OCI-LY7 (cell line): ENCODE results near the gene ARHGAP18.

Experiments
- EZH2phosphoT487 ChIP-seq: fragments of 200-600 bp; sonication (generic); IDR thresholded peaks from 2 replicates; pipeline ENCODE4 v1.6.1; 2018; ENCODE audit warnings: low read depth, borderline replicate concordance, mild to moderate bottlenecking, mixed run types, antibody characterized with exemption, low read length, moderate library complexity, mixed read lengths
- TF ChIP-seq, protein P1 (sequence below): fragments of 200-600 bp; sonication (generic); conservative IDR thresholded peaks from 2 replicates; pipeline ENCODE4 v1.5.1; 2014; ENCODE audit warnings: mild to moderate bottlenecking, antibody characterized with exemption, low read length, moderate library complexity, mixed read lengths

DNA sequence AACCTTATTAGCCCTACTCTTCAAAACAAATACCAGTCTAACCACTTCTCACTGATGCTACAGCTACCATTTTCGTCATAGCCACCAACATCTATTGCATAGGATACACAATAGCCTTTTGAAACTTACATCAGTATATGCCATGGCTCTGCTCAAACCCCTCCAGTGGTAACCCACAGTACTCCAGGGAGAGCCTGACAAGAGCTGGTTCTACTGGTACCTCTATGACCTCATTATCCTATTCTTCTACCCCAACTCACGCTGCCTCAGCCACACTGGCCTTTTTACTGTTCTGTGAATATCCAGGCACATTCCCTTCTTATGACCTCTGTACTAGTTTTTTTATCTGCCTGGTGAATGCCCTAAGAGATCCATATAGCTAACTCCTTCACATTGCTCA is 157.6 kb downstream of the ARHGAP18 start:
- TF ChIP-seq, protein P1, sequence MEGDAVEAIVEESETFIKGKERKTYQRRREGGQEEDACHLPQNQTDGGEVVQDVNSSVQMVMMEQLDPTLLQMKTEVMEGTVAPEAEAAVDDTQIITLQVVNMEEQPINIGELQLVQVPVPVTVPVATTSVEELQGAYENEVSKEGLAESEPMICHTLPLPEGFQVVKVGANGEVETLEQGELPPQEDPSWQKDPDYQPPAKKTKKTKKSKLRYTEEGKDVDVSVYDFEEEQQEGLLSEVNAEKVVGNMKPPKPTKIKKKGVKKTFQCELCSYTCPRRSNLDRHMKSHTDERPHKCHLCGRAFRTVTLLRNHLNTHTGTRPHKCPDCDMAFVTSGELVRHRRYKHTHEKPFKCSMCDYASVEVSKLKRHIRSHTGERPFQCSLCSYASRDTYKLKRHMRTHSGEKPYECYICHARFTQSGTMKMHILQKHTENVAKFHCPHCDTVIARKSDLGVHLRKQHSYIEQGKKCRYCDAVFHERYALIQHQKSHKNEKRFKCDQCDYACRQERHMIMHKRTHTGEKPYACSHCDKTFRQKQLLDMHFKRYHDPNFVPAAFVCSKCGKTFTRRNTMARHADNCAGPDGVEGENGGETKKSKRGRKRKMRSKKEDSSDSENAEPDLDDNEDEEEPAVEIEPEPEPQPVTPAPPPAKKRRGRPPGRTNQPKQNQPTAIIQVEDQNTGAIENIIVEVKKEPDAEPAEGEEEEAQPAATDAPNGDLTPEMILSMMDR, result no peak
- no peak for TF ChIP-seq EZH2phosphoT487
